Inflammatory macrophage treated with lipopolysaccharide for 4 hours (primary cell): ENCODE measurements around the gene OLIG1.

Source experiments
- DNase-seq: peaks from one replicate; pipeline ENCODE4 v3.0.0-alpha.2; 2020

Gene OLIG1

GRCh38 chr21:33105088-33105487 is 35.1 kb downstream of the OLIG1 start:
- DNase-seq, result no peak

- peak; percentile 55 for DNase-seq
Measured at GRCh38 chr21:33108228-33108627, 38.3 kb downstream of the OLIG1 start.

DNA sequence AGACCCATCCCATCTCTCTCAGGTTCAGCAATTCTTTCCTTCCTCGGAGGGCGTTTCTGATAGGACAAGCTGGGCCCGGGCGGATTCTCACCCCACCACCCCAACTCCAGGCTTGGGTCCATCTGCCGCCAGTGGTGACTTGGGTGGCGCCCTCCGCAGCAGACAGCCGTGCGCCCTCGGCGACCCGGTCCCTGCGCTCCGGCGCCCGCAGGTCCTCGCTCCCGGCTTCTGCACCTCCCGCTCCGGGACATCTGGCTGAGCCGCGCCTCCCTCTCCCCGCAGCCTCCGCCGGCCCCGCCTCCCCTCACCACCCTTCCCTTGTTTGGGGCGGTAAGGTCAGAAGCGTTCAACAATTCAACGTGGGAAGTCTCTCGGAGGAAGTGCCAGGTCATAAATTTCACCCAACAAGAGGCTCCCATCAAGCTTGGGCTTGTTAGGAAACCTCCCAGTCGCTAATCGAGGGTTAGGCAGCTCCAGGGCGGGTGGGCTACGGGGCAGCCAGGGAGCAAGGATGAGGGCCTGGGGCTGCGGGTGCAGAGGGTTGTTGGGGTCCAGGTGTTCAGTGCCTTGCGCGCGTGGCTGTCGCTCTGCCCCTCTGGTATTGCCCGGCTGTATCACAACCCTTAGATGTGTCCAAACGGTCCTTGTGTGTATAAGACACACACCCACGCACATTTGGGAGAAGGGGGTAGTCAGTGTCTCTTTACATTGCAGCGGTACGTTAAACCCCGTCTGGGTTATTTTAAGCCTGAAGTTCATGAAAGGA is 39.8 kb downstream of the OLIG1 start:
- peak; percentile 61 for DNase-seq

- no peak for DNase-seq
Measured at GRCh38 chr21:33110340-33110715, 40.4 kb downstream of the OLIG1 start.

GRCh38 chr21:33111577-33111976 is 41.6 kb downstream of the OLIG1 start:
- DNase-seq, result no peak

- DNase-seq, result no peak
Measured at GRCh38 chr21:33112151-33112550, 42.2 kb downstream of the OLIG1 start.

GRCh38 chr21:33112681-33113080 is 42.7 kb downstream of the OLIG1 start:
- no peak for DNase-seq

DNA sequence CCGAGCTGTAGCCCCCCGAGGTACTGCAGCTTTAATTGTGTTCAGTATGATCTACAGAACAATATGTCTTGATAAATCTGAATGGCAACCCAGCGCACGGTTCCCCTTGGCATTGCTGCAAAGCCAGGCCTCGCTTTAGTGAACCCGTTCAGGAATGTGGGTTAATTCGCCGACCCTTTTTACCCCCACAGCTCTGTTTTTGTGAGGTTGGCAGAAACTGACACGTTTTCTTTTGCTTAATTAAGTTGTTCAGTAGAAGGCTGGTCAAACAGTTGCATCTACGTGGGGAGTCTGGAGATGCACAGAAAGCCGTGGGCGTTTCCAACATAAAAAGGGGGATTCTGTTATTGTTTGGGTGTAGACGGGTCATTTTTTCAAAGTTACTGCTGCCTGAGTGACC is 43.2 kb downstream of the OLIG1 start:
- no peak for DNase-seq

DNA sequence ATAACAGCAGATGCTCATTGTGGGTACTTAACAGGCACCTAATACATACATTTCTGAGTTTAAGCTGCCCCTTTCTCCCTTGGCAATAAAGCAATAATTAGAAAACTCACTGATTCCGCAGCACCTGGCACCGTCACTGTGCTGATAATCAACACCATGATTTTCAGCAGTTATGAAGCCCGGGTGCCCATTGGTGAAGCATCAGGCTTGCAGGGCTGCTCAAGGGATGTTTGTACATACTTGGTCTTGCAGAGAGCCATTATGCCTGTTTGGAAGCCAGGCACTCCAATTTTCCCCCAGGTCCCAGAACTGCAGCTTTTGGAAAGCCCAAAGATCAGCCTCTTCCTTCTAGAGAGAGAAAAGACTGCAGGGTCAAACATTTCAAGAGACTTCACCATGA is 44.3 kb downstream of the OLIG1 start:
- DNase-seq, result no peak

DNA sequence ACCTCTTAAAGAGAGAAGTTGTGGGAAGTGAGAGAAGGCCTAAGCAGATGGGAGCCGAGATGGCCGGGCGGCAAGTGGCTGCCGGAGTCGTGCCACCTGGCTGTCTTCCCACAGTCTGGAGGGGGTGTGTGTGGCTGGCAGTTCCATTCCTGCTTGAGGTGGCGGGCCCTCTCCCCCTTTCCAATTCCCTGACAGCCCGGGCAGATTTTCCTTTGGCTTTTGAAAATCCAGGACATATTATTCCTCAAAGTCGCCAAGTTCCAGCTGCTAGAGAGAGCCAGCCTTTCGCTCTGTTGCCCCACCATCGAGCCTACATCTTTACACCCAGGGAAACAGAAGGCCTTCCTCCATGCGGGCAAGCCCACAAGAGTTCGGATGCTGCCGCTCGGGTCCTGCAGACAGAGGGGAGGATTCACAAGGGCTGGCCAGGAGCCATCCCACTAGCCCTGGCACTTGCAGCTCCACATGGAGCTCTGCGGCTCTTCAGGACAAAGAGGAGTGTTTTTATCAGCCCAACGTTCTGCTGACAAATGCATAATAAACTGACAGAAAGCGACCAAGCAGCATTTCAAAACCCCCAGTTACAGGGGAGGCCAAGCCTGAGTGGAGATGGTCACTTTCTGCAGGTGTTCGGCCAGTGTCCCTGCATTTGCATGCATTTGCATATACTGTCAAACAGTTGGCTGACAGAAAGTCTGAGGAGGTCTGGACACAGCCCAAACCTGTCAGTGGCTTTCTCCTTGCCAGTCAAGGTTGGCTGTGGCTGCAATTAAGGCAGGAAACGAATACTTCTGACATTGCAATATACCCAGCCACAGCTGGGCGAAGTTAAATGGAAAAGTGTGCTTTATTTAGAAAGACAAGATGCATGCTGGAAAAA is 45.9 kb downstream of the OLIG1 start:
- no peak for DNase-seq

DNA sequence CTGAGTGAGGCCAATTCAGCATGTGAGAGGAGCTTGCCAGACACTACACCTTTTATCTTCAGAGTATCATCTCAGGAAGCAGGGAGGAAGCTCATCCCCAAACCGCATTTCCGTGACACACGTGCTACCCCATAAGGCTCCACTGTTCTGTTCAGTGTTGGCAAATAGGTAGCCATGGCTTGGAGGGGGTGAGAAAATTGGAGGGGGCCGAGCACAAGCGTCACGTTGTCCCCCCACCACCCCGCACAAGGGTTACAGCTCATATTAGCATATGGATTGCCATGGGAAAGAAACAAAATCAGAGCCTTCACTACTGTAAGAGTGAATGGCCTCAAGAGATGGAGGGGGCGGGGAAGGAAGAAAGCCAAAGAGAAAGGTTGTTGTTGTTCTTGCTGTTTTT is 46.7 kb downstream of the OLIG1 start:
- DNase-seq, result no peak

DNA sequence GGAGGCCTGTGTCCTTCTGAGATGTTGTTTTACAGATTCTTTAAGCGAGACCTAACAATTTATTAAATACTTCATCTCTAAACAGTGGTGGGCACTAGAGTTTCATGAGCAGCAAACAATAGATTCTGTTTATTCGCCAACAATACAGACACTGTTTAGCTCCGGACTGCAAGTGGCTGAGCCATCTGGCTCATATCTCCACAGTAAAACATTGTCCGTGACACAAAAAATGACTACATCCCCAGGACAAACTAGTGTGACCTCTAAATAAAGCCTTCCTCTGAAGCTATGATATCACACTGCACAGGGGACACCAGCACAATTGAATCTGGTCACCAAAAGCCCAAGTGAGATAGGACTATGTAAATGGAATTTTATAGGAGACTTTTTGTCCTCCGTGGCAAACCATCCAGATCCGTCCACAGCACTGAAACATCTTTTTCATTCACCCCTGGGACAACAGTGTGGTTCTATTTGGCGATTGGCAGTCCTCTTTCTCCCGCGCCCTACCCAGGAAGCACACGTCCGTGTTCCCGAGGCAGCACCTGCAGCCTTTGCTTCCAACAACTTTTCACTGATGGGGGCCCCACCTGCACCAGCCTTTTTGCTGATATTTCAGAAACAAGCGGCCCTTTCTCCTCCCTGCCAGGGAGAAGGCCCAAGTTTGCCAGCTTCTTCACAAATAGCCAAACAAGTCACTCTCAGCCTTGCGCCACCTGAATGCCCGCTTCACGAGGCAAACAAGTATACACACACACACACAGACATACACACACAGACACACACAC is 47.4 kb downstream of the OLIG1 start:
- DNase-seq, result no peak
